Fibroblast of skin of right quadriceps (primary cell): ENCODE data around the gene THAP8.
"Not testable (repeated sequence)": the region's sequence is repeated elsewhere in the genome, so short reads cannot be mapped to it uniquely, and the experiment has no call there.

Experiments
- DNase-seq: peaks from one replicate; pipeline ENCODE4 v3.0.0-alpha.2; 2013

Gene THAP8

GRCh38 chr19:36054119-36054732, at the start of gene THAP8:
Gene THAP8 (minus strand): TSS chr19:36054285. CDS start chr19:36054217, 68 bp downstream.
- peak; percentile 99 for DNase-seq

- DNase-seq = no peak
These were observed 49.0 kb upstream of the THAP8 start for GRCh38 chr19:36103040-36103626.

- no peak for DNase-seq
These were observed 47.7 kb upstream of the THAP8 start for GRCh38 chr19:36101550-36102327.

GRCh38 chr19:36100476-36100875, 46.4 kb upstream of the THAP8 start:
- no peak for DNase-seq

- DNase-seq = no peak
These were observed 45.2 kb upstream of the THAP8 start for GRCh38 chr19:36099166-36099785.

GRCh38 chr19:36097036-36097435, 43.0 kb upstream of the THAP8 start:
- DNase-seq = no peak

GRCh38 chr19:36093687-36094086, 39.6 kb upstream of the THAP8 start:
- no peak for DNase-seq

GRCh38 chr19:36093146-36093662, 39.1 kb upstream of the THAP8 start:
- DNase-seq = no peak

- DNase-seq = no peak
These were observed 38.5 kb upstream of the THAP8 start for GRCh38 chr19:36092566-36092965.

GRCh38 chr19:36090910-36091695, 37.0 kb upstream of the THAP8 start:
- no peak for DNase-seq

GRCh38 chr19:36089847-36090246, 35.8 kb upstream of the THAP8 start:
- no peak for DNase-seq

- DNase-seq = no peak
These were observed 32.2 kb upstream of the THAP8 start for GRCh38 chr19:36086326-36086725.

- DNase-seq = no peak
These were observed 30.3 kb upstream of the THAP8 start for GRCh38 chr19:36084231-36085009.

GRCh38 chr19:36082916-36083315, 28.8 kb upstream of the THAP8 start:
- DNase-seq = no peak

GRCh38 chr19:36081894-36082293, 27.8 kb upstream of the THAP8 start:
- DNase-seq = peak; percentile 8

GRCh38 chr19:36081385-36081784, 27.3 kb upstream of the THAP8 start:
- DNase-seq = no peak

- DNase-seq = no peak
These were observed 25.4 kb upstream of the THAP8 start for GRCh38 chr19:36079389-36079945.

- DNase-seq = no peak
These were observed 19.2 kb upstream of the THAP8 start for GRCh38 chr19:36073121-36073876.

GRCh38 chr19:36072081-36072480, 18.0 kb upstream of the THAP8 start:
- no peak for DNase-seq

- not testable (repeated sequence) for DNase-seq
These were observed 14.9 kb upstream of the THAP8 start for GRCh38 chr19:36068810-36069499.
